ENCODE data around the gene SUPT6H. TPM values are rescaled to one million over a fixed set of nuclear protein-coding genes. Genes with fewer than 3 reads are reported as not detected.
A peak's percentile ranks its signal among the peaks of the same experiment; 100 is the strongest.

Gene SUPT6H
- total and polyA plus RNA-seq, 9 of the 15 experiments (the other 6 are each of a cell fraction or from before 2014, with no cell fraction given): 1.7 to 77.7 (median 49.2) TPM

GRCh38 chr17:28714281-28714680 is 52.3 kb downstream of the SUPT6H start (continued):
- no peak for TF ChIP-seq SNAPC5 (CRISPR knock-in tag; IDR thresholded peaks at IDR 0.05)
- TF ChIP-seq PYGO2 (tag; IDR thresholded peaks at IDR 0.05): no peak
- TF ChIP-seq MYBL2 (IDR thresholded peaks at IDR 0.05; ENCODE audit: low read depth): no peak
- TF ChIP-seq MYBL2 (CRISPR knock-in tag; IDR thresholded peaks at IDR 0.05; ENCODE audit: borderline replicate concordance): no peak
- no peak for TF ChIP-seq THRA (IDR thresholded peaks at IDR 0.05)
- no peak for TF ChIP-seq ZBTB34 (CRISPR knock-in tag; IDR thresholded peaks at IDR 0.05)
- no peak for TF ChIP-seq YBX1 (IDR thresholded peaks at IDR 0.05)
- TF ChIP-seq CTCF (IDR thresholded peaks at IDR 0.05 in 2 of 3, conservative IDR thresholded peaks at IDR 0.05 in 1 of 3; ENCODE audit: insufficient read depth in 2 of 3, low read depth in 1 of 3, low read length in 3 of 3): peak; percentile 6 to 33 (median 27); a peak in 2 of 6 replicates
- TF ChIP-seq TEAD1 (CRISPR knock-in tag; IDR thresholded peaks at IDR 0.05): no peak
- peak; percentile 82 for TF ChIP-seq BCOR (IDR thresholded peaks at IDR 0.05)
- no peak for TF ChIP-seq HNRNPL (IDR thresholded peaks at IDR 0.05; ENCODE audit: low read depth, low read length)
- TF ChIP-seq NKRF (IDR thresholded peaks at IDR 0.05; ENCODE audit: borderline replicate concordance): no peak
- no peak for TF ChIP-seq ATF1 (CRISPR knock-in tag; IDR thresholded peaks at IDR 0.05)
- no peak for TF ChIP-seq ATF1 (tag; IDR thresholded peaks at IDR 0.05)
- TF ChIP-seq FOS (IDR thresholded peaks at IDR 0.05; ENCODE audit: extremely low read depth, insufficient read length): no peak
- no peak for TF ChIP-seq MTA3 (IDR thresholded peaks at IDR 0.05; ENCODE audit: borderline replicate concordance)
- TF ChIP-seq SMARCA5 (IDR thresholded peaks at IDR 0.05): peak; percentile 83; the same call in 1 of the 2 replicates
- TF ChIP-seq ELF4 (CRISPR knock-in tag; IDR thresholded peaks at IDR 0.05): no peak

Data from K562 (cell line).